SK-N-SH treated with all-trans-retinoic acid at 6 μM for 48 hours (cell line): ENCODE measurements around the gene GFM1.

Experiments used
- ARNTL ChIP-seq: fragments of 450-650 bp; formaldehyde crosslinking; IDR thresholded peaks from 2 replicates; pipeline ENCODE4 v1.5.0; 2020; ENCODE audit warnings: low read depth, mild to moderate bottlenecking, moderate library complexity, borderline replicate concordance
- CSDC2 ChIP-seq: fragments of 250-450 bp; sonication (Bioruptor Pico); IDR thresholded peaks from 2 replicates; pipeline ENCODE4 v1.5.0; 2020; ENCODE audit warnings: mild to moderate bottlenecking, moderate library complexity
- ISL1 ChIP-seq: fragments of 250-450 bp; sonication (Bioruptor Pico); IDR thresholded peaks from 2 replicates; pipeline ENCODE4 v2.1.2; 2022; ENCODE audit warnings: mild to moderate bottlenecking, moderate library complexity
- OSR1 ChIP-seq: fragments of 250-450 bp; sonication (Bioruptor Pico); IDR thresholded peaks from 2 replicates; pipeline ENCODE4 v1.8.0; 2022; ENCODE audit warnings: moderate library complexity, mild to moderate bottlenecking, inconsistent platforms
- PPARA ChIP-seq: fragments of 250-450 bp; sonication (Bioruptor Pico); IDR thresholded peaks from 2 replicates; pipeline ENCODE4 v1.5.0; 2020; ENCODE audit warnings: mild to moderate bottlenecking, borderline replicate concordance
- RARB ChIP-seq: fragments of 250-450 bp; sonication (Bioruptor Pico); IDR thresholded peaks from 2 replicates; pipeline ENCODE4 v1.8.0; 2021; ENCODE audit warnings: mild to moderate bottlenecking, moderate library complexity
- SNAI2 ChIP-seq: fragments of 250-450 bp; sonication (Bioruptor Pico); IDR thresholded peaks from 2 replicates; pipeline ENCODE4 v1.5.0; 2020; ENCODE audit warnings: mild to moderate bottlenecking, moderate library complexity
- ZFP3 ChIP-seq: fragments of 250-450 bp; sonication (Bioruptor Pico); IDR thresholded peaks from 2 replicates; pipeline ENCODE4 v1.5.0; 2020; ENCODE audit warnings: mild to moderate bottlenecking, moderate library complexity
- ZFP30 ChIP-seq: fragments of 450-650 bp; formaldehyde crosslinking; IDR thresholded peaks from 2 replicates; pipeline ENCODE4 v1.5.0; 2022; ENCODE audit warnings: mild to moderate bottlenecking, moderate library complexity
- TF ChIP-seq, protein P1 (sequence below): fragments of 250-450 bp; sonication (Bioruptor Pico); IDR thresholded peaks from 2 replicates; pipeline ENCODE4 v1.8.0; 2020; ENCODE audit warnings: mild to moderate bottlenecking, moderate library complexity, borderline replicate concordance
- TF ChIP-seq, protein P2 (sequence below): fragments of 250-450 bp; sonication (Bioruptor Pico); IDR thresholded peaks from 2 replicates; pipeline ENCODE4 v1.5.0; 2020; ENCODE audit warnings: mild to moderate bottlenecking, moderate library complexity
- TF ChIP-seq, protein P3 (sequence below): fragments of 250-450 bp; sonication (Bioruptor Pico); IDR thresholded peaks from 2 replicates; pipeline ENCODE4 v1.5.1; 2020; ENCODE audit warnings: low read depth, mild to moderate bottlenecking, moderate library complexity
- TF ChIP-seq, protein P4 (sequence below): fragments of 250-450 bp; sonication (Bioruptor Pico); IDR thresholded peaks from 2 replicates; pipeline ENCODE4 v1.8.0; 2021; ENCODE audit warnings: low read depth, mild to moderate bottlenecking, moderate library complexity, borderline replicate concordance

DNA sequence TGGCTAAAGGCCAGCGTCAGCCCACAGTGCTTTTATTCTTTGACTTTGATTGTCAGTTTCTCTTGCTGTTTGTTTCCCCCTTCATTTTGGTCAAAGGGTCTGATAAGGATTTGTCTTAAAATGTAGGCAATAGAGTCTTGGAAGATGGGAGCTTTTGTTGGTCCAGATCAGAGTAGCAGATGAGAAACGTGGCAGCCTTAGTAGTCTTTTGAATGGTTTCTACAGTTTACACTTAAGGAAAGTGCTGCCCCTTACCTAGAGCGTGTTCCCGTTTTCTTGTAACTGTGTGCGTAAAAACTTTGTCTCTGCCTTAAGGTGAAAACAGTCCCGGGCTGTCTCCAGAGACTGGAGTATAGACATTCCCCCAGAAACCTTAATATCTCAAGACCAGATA lies 27.5 kb downstream of the GFM1 start:
- TF ChIP-seq ZFP30 (CRISPR knock-in tag) (no peak), PPARA (CRISPR knock-in tag) (no peak), ARNTL (CRISPR knock-in tag) (no peak), RARB (CRISPR knock-in tag) (no peak), ZFP3 (no peak), SNAI2 (CRISPR knock-in tag) (no peak), CSDC2 (CRISPR knock-in tag) (no peak), ISL1 (CRISPR knock-in tag) (no peak), OSR1 (CRISPR knock-in tag) (no peak)
- TF ChIP-seq, protein P1, sequence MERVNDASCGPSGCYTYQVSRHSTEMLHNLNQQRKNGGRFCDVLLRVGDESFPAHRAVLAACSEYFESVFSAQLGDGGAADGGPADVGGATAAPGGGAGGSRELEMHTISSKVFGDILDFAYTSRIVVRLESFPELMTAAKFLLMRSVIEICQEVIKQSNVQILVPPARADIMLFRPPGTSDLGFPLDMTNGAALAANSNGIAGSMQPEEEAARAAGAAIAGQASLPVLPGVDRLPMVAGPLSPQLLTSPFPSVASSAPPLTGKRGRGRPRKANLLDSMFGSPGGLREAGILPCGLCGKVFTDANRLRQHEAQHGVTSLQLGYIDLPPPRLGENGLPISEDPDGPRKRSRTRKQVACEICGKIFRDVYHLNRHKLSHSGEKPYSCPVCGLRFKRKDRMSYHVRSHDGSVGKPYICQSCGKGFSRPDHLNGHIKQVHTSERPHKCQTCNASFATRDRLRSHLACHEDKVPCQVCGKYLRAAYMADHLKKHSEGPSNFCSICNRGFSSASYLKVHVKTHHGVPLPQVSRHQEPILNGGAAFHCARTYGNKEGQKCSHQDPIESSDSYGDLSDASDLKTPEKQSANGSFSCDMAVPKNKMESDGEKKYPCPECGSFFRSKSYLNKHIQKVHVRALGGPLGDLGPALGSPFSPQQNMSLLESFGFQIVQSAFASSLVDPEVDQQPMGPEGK (CRISPR knock-in tag), result no peak
- TF ChIP-seq, protein P2, sequence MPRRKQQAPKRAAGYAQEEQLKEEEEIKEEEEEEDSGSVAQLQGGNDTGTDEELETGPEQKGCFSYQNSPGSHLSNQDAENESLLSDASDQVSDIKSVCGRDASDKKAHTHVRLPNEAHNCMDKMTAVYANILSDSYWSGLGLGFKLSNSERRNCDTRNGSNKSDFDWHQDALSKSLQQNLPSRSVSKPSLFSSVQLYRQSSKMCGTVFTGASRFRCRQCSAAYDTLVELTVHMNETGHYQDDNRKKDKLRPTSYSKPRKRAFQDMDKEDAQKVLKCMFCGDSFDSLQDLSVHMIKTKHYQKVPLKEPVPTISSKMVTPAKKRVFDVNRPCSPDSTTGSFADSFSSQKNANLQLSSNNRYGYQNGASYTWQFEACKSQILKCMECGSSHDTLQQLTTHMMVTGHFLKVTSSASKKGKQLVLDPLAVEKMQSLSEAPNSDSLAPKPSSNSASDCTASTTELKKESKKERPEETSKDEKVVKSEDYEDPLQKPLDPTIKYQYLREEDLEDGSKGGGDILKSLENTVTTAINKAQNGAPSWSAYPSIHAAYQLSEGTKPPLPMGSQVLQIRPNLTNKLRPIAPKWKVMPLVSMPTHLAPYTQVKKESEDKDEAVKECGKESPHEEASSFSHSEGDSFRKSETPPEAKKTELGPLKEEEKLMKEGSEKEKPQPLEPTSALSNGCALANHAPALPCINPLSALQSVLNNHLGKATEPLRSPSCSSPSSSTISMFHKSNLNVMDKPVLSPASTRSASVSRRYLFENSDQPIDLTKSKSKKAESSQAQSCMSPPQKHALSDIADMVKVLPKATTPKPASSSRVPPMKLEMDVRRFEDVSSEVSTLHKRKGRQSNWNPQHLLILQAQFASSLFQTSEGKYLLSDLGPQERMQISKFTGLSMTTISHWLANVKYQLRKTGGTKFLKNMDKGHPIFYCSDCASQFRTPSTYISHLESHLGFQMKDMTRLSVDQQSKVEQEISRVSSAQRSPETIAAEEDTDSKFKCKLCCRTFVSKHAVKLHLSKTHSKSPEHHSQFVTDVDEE (CRISPR knock-in tag), result no peak
- TF ChIP-seq, protein P3, sequence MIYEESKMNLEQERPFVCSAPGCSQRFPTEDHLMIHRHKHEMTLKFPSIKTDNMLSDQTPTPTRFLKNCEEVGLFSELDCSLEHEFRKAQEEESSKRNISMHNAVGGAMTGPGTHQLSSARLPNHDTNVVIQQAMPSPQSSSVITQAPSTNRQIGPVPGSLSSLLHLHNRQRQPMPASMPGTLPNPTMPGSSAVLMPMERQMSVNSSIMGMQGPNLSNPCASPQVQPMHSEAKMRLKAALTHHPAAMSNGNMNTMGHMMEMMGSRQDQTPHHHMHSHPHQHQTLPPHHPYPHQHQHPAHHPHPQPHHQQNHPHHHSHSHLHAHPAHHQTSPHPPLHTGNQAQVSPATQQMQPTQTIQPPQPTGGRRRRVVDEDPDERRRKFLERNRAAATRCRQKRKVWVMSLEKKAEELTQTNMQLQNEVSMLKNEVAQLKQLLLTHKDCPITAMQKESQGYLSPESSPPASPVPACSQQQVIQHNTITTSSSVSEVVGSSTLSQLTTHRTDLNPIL (CRISPR knock-in tag), result no peak
- TF ChIP-seq, protein P4, sequence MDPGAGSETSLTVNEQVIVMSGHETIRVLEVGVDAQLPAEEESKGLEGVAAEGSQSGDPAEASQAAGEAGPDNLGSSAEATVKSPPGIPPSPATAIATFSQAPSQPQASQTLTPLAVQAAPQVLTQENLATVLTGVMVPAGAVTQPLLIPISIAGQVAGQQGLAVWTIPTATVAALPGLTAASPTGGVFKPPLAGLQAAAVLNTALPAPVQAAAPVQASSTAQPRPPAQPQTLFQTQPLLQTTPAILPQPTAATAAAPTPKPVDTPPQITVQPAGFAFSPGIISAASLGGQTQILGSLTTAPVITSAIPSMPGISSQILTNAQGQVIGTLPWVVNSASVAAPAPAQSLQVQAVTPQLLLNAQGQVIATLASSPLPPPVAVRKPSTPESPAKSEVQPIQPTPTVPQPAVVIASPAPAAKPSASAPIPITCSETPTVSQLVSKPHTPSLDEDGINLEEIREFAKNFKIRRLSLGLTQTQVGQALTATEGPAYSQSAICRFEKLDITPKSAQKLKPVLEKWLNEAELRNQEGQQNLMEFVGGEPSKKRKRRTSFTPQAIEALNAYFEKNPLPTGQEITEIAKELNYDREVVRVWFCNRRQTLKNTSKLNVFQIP, result no peak
